Measurements from ENCODE around the gene RCAN2. TPM values are rescaled to one million over a fixed set of nuclear protein-coding genes. Genes with fewer than 3 reads are reported as not detected.

RCAN2 gene
- total RNA-seq, 1 experiment from 2014 or later = 0.05 TPM

GRCh38 chr6:46265373-46265772, 225.9 kb downstream of the RCAN2 start:
- Histone ChIP-seq H3K27me3 (ENCODE audit: control insufficient read depth, insufficient read depth, low read length) (no peaks in the 10 kb centered on the region; the same call in 1 of the 2 replicates), H3K4me1 (ENCODE audit: control insufficient read depth, insufficient read depth, low read length) (no peaks in the 10 kb centered on the region), H3K4me3 (ENCODE audit: low read depth in 2 of 2, low read length in 2 of 2) (no peak overlapping the region), H3K27ac (ENCODE audit: low read length) (no peak overlapping the region), H3K9me3 (ENCODE audit: control insufficient read depth, insufficient read depth, low read depth, low read length) (no peaks in the 10 kb centered on the region), H3K36me3 (ENCODE audit: control insufficient read depth, insufficient read depth, low read length) (no peaks in the 10 kb centered on the region)
- TF ChIP-seq REST (IDR thresholded peaks at IDR 0.05; ENCODE audit: insufficient read depth in 1 of 2, low read depth in 2 of 2, low read length in 1 of 2) = no peak
- no peak for TF ChIP-seq TCF7L2 (IDR thresholded peaks at IDR 0.05; ENCODE audit: low read depth, low read length)
- TF ChIP-seq CTCF (IDR thresholded peaks at IDR 0.05) = no peak
- no peak for TF ChIP-seq POLR2AphosphoS5 (IDR thresholded peaks at IDR 0.05; ENCODE audit: low read depth, low read length)
- no peak for TF ChIP-seq SIN3A (IDR thresholded peaks at IDR 0.05; ENCODE audit: borderline replicate concordance, insufficient read depth, low read depth, low read length)
- ChIA-PET CTCF (no interaction called here), POLR2A (no interaction called here)
- in situ Hi-C loops (cut with HindIII; ENCODE audit: low pct_unique_long_range_greater_than_20kb, low sequenced_read_pairs) = no loop called here
- DNase-seq (ENCODE audit: low read depth, low spot score) (no peak), ATAC-seq (no peak)
- intact Hi-C loops (cut with micrococcal nuclease; ENCODE audit: unreplicated experiment) = no loop called here
- BruUV-seq (replicated peaks) = no TSS peak

GRCh38 chr6:46263707-46264086, 227.6 kb downstream of the RCAN2 start:
- Histone ChIP-seq H3K9me3 (ENCODE audit: control insufficient read depth, insufficient read depth, low read depth, low read length) (no peaks in the 10 kb centered on the region), H3K27ac (ENCODE audit: low read length) (no peak overlapping the region), H3K4me1 (ENCODE audit: control insufficient read depth, insufficient read depth, low read length) (no peaks in the 10 kb centered on the region), H3K27me3 (ENCODE audit: control insufficient read depth, insufficient read depth, low read length) (no peaks in the 10 kb centered on the region; the same call in 1 of the 2 replicates), H3K36me3 (ENCODE audit: control insufficient read depth, insufficient read depth, low read length) (no peaks in the 10 kb centered on the region), H3K4me3 (ENCODE audit: low read depth in 2 of 2, low read length in 2 of 2) (no peak overlapping the region)
- CTCF ChIA-PET = no interaction called here
- no peak for DNase-seq (ENCODE audit: low read depth, low spot score)
- POLR2A ChIA-PET = no interaction called here
- no peak for ATAC-seq
- intact Hi-C loops (cut with micrococcal nuclease; ENCODE audit: unreplicated experiment) = no loop called here
- no TSS peak for BruUV-seq (replicated peaks)
- in situ Hi-C loops (cut with HindIII; ENCODE audit: low pct_unique_long_range_greater_than_20kb, low sequenced_read_pairs) = no loop called here
- no peak for TF ChIP-seq TCF7L2 (IDR thresholded peaks at IDR 0.05; ENCODE audit: low read depth, low read length)
- no peak for TF ChIP-seq SIN3A (IDR thresholded peaks at IDR 0.05; ENCODE audit: borderline replicate concordance, insufficient read depth, low read depth, low read length)
- no peak for TF ChIP-seq REST (IDR thresholded peaks at IDR 0.05; ENCODE audit: insufficient read depth in 1 of 2, low read depth in 2 of 2, low read length in 1 of 2)
- no peak for TF ChIP-seq POLR2AphosphoS5 (IDR thresholded peaks at IDR 0.05; ENCODE audit: low read depth, low read length)
- TF ChIP-seq CTCF (IDR thresholded peaks at IDR 0.05) = no peak
